NCI-H2081 treated with DMSO at 0.1 percent for 48 hours (cell line): ENCODE measurements around the gene GPR158.

Source experiments
- DNase-seq: peaks from one replicate; lab custom pipeline; 2025; lab: John Stamatoyannopoulos, UW

The GPR158 gene

GRCh38 chr10:25565570-25565969 is 390.8 kb downstream of the GPR158 start:
- no peak for DNase-seq

GRCh38 chr10:25573316-25573715 is 398.5 kb downstream of the GPR158 start:
- DNase-seq = no peak

GRCh38 chr10:25575343-25575742 is 400.5 kb downstream of the GPR158 start:
- no peak for DNase-seq

- no peak for DNase-seq
Observed at GRCh38 chr10:25578061-25578460, 403.3 kb downstream of the GPR158 start.

GRCh38 chr10:25582961-25583360 is 408.2 kb downstream of the GPR158 start:
- DNase-seq = no peak

- no peak for DNase-seq
Observed at GRCh38 chr10:25600651-25601050, 425.9 kb downstream of the GPR158 start.

- no peak for DNase-seq
Observed at GRCh38 chr10:25604591-25604990, 429.8 kb downstream of the GPR158 start.

GRCh38 chr10:25614652-25615051 is 439.9 kb downstream of the GPR158 start:
- DNase-seq = no peak

- no peak for DNase-seq
Observed at GRCh38 chr10:25615926-25616325, 441.1 kb downstream of the GPR158 start.

GRCh38 chr10:25616903-25617592 is 442.2 kb downstream of the GPR158 start:
- DNase-seq = no peak

GRCh38 chr10:25627606-25628005 is 452.8 kb downstream of the GPR158 start:
- DNase-seq = no peak

- no peak for DNase-seq
Observed at GRCh38 chr10:25629333-25629732, 454.5 kb downstream of the GPR158 start.

- DNase-seq = no peak
Observed at GRCh38 chr10:25631471-25631870, 456.7 kb downstream of the GPR158 start.

GRCh38 chr10:25632802-25633201 is 458.0 kb downstream of the GPR158 start:
- DNase-seq = no peak

GRCh38 chr10:25633542-25633941 is 458.7 kb downstream of the GPR158 start:
- no peak for DNase-seq

GRCh38 chr10:25639646-25640045 is 464.8 kb downstream of the GPR158 start:
- DNase-seq = no peak

GRCh38 chr10:25641595-25641994 is 466.8 kb downstream of the GPR158 start:
- no peak for DNase-seq

- DNase-seq = no peak
Observed at GRCh38 chr10:25642721-25643120, 467.9 kb downstream of the GPR158 start.

- no peak for DNase-seq
Observed at GRCh38 chr10:25646371-25646770, 471.6 kb downstream of the GPR158 start.

GRCh38 chr10:25651534-25651933 is 476.7 kb downstream of the GPR158 start:
- no peak for DNase-seq
